ENCODE data around the gene EFNB2.

Gene EFNB2

GRCh38 chr13:106479929-106480328 is 55.5 kb downstream of the EFNB2 start:
- DNase-seq (ENCODE audit: low read depth): no peak
- no peak overlapping the region for H3K4me3 ChIP-seq (ENCODE audit: low read length)
- TF ChIP-seq CTCF (conservative IDR thresholded peaks at IDR 0.05; ENCODE audit: low read depth, low read length): no peak

- TF ChIP-seq CTCF (conservative IDR thresholded peaks at IDR 0.05; ENCODE audit: low read depth, low read length): no peak
- no peak for DNase-seq (ENCODE audit: low read depth)
- no peak overlapping the region for H3K4me3 ChIP-seq (ENCODE audit: low read length)
Measured at GRCh38 chr13:106478116-106478515, 57.3 kb downstream of the EFNB2 start.

GRCh38 chr13:106477303-106477702 is 58.2 kb downstream of the EFNB2 start:
- no peak overlapping the region for H3K4me3 ChIP-seq (ENCODE audit: low read length)
- DNase-seq (ENCODE audit: low read depth): no peak
- TF ChIP-seq CTCF (conservative IDR thresholded peaks at IDR 0.05; ENCODE audit: low read depth, low read length): no peak

- no peak for DNase-seq (ENCODE audit: low read depth)
- H3K4me3 ChIP-seq (ENCODE audit: low read length): no peak overlapping the region
- TF ChIP-seq CTCF (conservative IDR thresholded peaks at IDR 0.05; ENCODE audit: low read depth, low read length): no peak
Measured at GRCh38 chr13:106475852-106476251, 59.6 kb downstream of the EFNB2 start.

- no peak for TF ChIP-seq CTCF (conservative IDR thresholded peaks at IDR 0.05; ENCODE audit: low read depth, low read length)
- no peak overlapping the region for H3K4me3 ChIP-seq (ENCODE audit: low read length)
- DNase-seq (ENCODE audit: low read depth): no peak
Measured at GRCh38 chr13:106474912-106475311, 60.5 kb downstream of the EFNB2 start.

GRCh38 chr13:106473154-106473553 is 62.3 kb downstream of the EFNB2 start:
- no peak for DNase-seq (ENCODE audit: low read depth)
- H3K4me3 ChIP-seq (ENCODE audit: low read length): no peak overlapping the region
- no peak for TF ChIP-seq CTCF (conservative IDR thresholded peaks at IDR 0.05; ENCODE audit: low read depth, low read length)

GRCh38 chr13:106472621-106473020 is 62.8 kb downstream of the EFNB2 start:
- no peak for TF ChIP-seq CTCF (conservative IDR thresholded peaks at IDR 0.05; ENCODE audit: low read depth, low read length)
- H3K4me3 ChIP-seq (ENCODE audit: low read length): peak overlapping the region; percentile 25
- DNase-seq (ENCODE audit: low read depth): no peak

All from retinal pigment epithelial cell (primary cell).